GM10847 (cell line): ENCODE data around the gene EMILIN1.

Source experiments
- POLR2A ChIP-seq: IDR thresholded peaks from 2 replicates; pipeline ENCODE4 v1.6.1; 2011; ENCODE audit not compliant: insufficient read length; ENCODE audit errors: extremely low read depth

EMILIN1 gene

DNA sequence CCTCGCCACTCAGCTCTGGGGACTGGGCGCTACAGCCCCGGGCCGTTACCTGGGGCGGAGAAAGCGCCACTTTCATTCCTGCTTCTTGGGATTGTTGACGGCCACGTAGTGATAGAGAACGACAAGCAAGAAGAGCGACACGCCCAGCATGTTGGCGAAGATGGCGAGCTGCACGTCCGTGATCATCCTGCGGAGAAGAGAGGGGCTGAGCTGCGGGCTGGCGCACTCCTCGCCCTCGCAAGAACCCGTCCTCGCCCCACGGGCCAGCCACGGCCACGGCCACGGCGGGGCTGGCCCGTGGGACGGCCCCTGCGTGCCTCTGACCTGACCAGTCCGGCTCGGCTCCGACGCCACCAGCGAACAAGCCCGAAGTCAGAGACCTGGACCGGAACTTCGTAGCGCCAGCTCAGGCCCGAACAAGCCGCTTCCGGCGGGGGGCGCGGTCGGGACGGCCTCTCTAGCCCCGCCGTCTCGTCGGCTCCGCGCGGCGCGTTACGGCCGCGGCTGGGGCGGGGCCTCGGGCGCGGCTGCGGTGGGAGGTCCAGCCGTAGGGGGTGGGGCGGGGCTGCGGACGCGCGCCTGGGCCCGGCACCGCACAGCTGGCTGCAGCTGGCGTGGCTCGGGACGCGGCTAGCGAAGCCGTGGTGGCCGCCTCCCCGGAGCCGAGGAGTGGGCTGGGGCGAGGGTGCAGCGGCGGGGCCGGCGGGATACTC is 7.0 kb upstream of the EMILIN1 start, which contains the start of gene OST4:
Gene OST4, minus strand, starts transcription at position 378 of the 713 bp plus-strand sequence.
- peak; percentile 83 for TF ChIP-seq POLR2A

DNA sequence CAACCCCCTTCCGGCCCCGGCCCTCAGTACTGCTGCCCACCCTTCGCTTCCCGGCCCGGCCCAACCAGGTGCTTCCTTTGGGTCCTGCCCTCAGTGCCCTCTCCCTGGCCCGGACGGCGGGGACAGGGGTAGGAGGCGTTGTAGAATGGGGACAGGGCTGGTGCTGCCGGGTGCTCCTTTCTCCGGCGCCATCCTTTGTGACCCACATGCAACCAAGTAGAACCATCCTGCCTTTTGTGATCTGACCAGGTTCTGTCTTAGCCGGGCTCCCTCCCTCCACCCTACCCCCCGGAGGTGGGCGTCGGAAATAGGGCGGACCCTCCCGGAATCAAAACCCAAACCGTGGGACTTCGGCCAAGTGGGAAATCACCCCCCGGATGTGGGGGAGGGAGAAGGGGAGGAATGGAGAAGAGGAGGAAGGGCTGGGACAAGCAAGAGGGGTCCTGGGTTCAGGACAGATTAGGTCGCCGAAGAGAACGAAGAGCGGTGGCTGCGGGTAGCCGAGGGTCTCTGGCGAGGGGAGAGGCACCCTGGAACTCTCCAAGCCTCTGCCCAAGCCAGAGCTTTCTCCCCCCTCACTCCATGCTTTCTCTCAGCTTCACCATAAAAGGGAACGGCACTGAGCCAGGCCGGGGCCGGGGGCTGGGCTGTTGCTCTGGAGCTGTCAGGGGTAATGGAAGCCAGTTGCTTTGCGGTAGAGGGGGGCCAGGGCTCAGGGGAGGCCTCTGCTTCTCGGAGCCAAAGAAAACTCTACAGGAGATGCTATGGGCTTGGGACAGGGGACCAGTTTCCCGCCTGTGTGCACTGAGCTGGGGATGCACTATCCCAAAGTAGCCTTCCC is 6.2 kb upstream of the EMILIN1 start:
- TF ChIP-seq POLR2A, result no peak

DNA sequence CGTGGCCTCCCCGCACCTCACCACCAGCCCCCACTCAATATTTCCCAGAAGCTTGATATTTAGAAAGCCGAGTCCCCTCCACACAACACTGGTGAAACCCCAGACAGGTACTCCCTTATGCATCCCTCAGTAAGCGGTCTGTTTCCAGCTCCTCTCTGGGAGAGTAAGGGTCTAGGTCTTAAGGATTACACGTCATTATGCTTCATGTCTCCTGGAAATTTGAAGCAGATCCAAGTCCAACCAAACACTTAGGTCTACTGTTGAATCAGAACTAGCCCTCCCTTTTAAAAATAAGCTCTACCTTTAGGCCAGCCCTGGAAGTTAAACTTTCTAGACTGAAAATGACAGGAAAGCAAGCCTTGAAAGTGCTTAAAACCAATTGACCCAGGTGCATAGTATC is 5.5 kb upstream of the EMILIN1 start:
- no peak for TF ChIP-seq POLR2A

DNA sequence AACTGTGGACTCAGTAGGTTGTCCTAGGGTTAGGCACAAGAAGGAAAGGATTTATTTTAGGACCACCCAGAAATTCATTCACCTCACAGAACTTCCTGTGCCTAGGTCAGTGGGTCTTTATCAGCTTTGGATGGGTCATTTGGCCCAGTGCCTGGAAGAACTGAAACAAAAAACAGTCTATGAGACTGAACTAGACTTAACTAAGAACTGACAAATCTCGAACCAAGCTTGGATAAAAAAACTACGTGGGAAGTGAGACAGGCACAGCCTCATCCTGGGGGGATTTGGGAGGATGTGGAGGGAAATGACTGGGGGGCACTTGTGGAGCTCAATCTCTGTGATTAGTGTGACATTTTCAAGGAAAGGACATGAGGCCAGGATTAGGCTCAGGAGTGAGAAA is 4.6 kb upstream of the EMILIN1 start:
- TF ChIP-seq POLR2A, result no peak

DNA sequence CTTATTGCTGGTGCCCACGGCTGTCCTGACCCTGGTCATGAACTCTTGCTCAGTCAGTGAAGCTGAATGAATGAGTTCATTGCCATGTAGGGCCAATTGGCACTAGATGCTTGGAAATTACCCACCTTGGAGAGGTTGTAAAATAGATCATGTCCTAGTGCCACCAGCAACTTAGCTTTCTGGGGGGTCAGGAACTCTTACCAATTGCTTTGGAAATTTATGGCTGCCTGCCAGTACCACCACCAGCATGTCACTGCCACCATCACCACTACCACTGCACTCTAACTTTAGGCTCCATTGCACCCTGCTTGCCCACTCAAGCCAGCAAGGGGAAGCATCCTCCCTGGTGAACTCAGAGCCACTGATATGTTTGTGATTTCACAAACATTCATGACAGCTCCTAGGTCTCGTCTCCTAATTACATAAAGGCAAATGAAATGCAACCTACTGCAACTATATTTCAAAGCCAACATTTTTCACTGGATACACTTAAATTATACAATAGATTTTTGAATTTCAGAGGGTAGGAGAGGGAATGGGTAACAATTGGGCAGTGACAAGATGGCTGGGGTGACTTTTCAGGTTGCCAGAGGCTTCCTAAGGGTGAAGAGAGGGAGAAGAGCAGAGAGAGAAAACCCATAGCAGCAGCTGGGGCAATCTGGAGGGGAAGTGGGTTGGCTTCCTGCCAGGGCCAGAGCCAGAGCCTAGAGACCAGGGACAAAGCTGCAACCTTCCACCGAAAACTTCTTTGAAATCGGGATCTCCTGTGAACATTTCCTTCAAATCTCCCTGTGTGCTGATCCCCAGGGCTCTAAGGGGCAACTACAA is 3.5 kb upstream of the EMILIN1 start:
- TF ChIP-seq POLR2A, result no peak

DNA sequence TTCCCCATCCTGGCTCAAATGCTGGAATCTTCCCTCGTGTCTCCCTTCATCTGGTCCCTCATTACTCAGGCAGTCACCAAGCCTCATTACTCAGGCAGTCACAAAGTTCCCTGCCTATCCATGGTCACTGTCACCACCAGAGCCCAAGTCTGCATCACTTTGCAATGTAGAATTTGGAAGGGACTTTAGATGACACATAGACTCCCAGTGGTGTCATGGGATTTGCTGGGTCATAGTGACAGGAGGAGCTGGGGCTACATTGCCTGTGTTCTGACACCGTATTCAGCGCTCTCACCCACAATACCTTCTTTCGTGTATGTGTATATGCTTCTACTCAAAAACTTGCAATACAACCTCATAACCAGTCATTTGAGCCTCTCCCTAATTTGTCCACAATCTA is 2.1 kb upstream of the EMILIN1 start:
- TF ChIP-seq POLR2A, result no peak

DNA sequence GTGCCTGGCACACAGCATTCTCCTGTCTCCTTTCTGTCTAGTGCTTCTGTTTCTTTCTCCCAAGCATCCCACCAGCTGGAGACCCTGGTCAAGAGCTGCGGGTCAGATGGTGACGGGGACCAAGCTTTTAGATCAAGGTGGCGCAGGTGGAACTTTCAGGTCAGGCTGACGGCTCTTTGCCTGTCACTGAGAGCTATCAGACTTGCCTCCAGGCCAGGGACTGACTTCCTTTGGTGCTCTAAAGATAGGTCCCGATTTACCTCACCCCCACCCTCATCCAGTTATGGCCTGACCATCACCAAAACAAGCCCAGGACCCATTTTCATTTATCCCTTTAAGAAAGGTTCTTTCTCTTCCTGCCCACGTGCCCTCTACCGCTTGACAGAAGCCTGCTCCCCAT is 1.2 kb upstream of the EMILIN1 start:
- TF ChIP-seq POLR2A, result no peak

DNA sequence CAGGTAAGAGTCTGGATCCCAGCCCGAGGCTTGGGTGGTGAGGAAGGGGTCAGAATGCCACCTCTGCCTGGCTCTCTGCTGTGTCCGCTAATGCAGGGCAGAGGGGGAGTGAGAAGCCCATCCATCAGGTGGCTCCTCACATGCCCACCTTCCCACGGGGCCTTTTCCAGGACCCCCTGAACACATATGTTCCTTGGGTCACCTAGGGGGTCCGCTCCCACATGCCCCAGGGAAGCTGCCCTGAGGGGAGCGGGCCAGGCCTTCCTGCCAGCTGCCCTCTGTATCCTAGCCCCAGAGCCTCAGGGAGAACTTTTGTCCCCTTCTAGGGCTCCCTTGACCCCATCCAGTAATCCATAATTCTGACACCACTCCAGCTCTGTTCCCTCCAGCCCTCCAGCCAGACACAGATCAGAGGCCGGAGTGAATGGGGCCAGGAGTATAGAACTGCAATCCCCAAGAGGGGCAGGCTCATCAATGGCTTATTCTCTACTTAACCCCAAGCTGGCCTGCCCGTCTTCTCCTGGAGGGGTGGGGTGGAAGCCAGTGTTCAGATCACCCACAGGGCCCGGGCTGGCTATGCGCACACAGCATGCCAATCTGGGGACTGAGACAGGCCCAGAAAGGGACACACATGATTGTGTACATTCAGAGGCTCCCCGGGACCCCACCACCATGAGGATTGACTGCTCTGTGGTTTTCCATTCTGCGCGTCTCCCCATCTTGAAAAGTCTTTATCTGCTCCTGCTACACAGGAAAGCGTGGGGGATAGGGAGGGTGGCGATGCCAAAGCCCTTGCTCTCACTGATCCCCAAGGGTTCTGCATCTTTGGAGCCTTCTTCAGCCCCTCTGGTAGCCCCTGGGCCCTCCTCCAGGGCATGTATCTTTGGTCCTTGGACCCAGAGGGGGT is 1.1 kb downstream of the EMILIN1 start:
- TF ChIP-seq POLR2A, result no peak

DNA sequence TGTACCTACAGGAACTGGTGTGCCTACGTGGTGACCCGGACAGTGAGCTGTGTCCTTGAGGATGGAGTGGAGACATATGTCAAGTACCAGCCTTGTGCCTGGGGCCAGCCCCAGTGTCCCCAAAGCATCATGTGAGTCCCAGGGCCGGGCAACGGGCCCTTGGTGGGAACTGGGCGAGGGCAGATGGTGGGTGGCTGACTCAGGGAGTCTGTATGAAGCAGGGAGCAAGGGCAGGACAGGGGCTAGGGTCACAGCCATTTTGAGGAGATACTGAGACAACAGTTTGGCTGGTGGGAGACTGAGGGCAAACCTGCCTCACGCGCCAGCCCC is 1.7 kb downstream of the EMILIN1 start:
- no peak for TF ChIP-seq POLR2A

DNA sequence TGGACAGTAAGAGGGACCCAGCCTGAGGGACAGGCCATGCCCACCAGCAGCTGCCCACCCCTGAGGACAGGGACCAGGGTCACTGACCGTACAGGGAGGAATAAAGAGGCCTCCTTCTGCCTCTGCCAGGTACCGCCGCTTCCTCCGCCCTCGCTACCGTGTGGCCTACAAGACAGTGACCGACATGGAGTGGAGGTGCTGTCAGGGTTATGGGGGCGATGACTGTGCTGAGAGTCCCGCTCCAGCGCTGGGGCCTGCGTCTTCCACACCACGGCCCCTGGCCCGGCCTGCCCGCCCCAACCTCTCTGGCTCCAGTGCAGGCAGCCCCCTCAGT is 2.2 kb downstream of the EMILIN1 start:
- TF ChIP-seq POLR2A, result no peak

DNA sequence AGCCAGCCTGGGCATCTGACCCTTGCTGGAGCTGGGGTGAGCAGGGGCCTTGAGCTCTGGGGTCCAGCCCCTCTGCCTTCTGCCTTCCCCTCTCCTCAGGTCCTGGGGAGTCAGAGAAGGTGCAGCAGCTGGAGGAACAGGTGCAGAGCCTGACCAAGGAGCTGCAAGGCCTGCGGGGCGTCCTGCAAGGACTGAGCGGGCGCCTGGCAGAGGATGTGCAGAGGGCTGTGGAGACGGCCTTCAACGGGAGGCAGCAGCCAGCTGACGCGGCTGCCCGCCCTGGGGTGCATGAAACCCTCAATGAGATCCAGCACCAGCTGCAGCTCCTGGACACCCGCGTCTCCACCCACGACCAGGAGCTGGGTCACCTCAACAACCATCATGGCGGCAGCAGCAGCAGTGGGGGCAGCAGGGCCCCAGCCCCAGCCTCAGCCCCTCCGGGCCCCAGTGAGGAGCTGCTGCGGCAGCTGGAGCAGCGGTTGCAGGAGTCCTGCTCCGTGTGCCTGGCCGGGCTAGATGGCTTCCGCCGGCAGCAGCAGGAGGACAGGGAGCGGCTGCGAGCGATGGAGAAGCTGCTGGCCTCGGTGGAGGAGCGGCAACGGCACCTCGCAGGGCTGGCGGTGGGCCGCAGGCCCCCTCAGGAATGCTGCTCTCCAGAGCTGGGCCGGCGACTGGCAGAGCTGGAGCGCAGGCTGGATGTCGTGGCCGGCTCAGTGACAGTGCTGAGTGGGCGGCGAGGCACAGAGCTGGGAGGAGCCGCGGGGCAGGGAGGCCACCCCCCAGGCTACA is 3.8 kb downstream of the EMILIN1 start:
- TF ChIP-seq POLR2A, result no peak

DNA sequence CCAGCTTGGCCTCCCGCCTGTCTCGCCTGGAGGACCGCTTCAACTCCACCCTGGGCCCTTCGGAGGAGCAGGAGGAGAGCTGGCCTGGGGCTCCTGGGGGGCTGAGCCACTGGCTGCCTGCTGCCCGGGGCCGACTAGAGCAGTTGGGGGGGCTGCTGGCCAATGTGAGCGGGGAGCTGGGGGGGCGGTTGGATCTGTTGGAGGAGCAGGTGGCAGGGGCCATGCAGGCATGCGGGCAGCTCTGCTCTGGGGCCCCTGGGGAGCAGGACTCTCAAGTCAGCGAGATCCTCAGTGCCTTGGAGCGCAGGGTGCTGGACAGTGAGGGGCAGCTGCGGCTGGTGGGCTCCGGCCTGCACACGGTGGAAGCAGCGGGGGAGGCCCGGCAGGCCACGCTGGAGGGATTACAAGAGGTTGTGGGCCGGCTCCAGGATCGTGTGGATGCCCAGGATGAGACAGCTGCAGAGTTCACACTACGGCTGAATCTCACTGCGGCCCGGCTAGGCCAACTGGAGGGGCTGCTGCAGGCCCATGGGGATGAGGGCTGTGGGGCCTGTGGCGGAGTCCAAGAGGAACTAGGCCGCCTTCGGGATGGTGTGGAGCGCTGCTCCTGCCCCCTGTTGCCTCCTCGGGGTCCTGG is 4.5 kb downstream of the EMILIN1 start:
- no peak for TF ChIP-seq POLR2A

DNA sequence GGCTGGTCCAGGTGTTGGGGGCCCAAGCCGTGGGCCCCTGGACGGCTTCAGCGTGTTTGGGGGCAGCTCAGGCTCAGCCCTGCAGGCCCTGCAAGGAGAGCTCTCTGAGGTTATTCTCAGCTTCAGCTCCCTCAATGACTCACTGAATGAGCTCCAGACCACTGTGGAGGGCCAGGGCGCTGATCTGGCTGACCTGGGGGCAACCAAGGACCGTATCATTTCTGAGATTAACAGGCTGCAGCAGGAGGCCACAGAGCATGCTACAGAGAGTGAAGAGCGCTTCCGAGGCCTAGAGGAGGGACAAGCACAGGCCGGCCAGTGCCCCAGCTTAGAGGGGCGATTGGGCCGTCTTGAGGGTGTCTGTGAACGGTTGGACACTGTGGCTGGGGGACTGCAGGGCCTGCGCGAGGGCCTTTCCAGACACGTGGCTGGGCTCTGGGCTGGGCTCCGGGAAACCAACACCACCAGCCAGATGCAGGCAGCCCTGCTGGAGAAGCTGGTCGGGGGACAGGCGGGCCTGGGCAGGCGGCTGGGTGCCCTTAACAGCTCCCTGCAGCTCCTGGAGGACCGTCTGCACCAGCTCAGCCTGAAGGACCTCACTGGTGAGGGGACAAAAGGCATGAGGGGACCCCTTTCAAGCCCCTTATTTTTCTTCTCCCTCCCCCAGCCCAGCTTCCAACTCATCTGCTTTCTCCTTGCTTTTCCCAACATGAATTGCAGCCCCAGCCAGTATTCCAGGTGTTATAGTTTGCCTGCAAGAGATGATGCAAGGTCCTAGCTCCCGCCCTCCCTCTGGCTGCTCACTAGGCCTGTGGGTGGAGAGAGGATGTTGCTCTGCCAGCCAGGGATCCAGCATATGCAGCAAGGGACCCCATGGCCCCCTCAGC is 5.2 kb downstream of the EMILIN1 start:
- no peak for TF ChIP-seq POLR2A
